Adrenal gland (tissue), 12 donors: Measurements from ENCODE around the gene IPO7. TPM values are rescaled to one million over a fixed set of nuclear protein-coding genes. Genes with fewer than 3 reads are reported as not detected.

Experiments used
- DNase-seq, 7 donors: peaks; one replicate each; pipeline ENCODE4 v3.0.0-alpha.2; 2019 to 2020
- H3K27ac ChIP-seq, 5 donors: fragments of 200-600 bp; sonication (generic) in 4 of 5; 1 replicate in 3 of 5; 2 replicates in 2 of 5; pipeline versions ENCODE4 v1.5.1 to v1.8.0; 2016 to 2020; ENCODE audit warnings: mild to moderate bottlenecking in 1 of 5
- H3K27me3 ChIP-seq: fragments of 200-600 bp; 2 replicates; pipeline ENCODE4 v1.8.0; 2021
- H3K36me3 ChIP-seq, 2 donors: fragments of 200-600 bp; replicated peaks in 1 of 2; 1 replicate in 1 of 2; 2 replicates in 1 of 2; pipeline versions ENCODE4 v1.5.1 to v1.8.0; 2018 to 2022
- H3K4me1 ChIP-seq, 2 donors: fragments of 200-600 bp; replicated peaks in 1 of 2; 1 replicate in 1 of 2; 2 replicates in 1 of 2; pipeline versions ENCODE4 v1.5.1 to v1.8.0; 2018 to 2021
- H3K4me3 ChIP-seq, 4 donors: fragments of 200-600 bp; sonication (generic) in 3 of 4; one replicate each; pipeline ENCODE4 v1.5.1; 2016 to 2018
- H3K9me3 ChIP-seq, 3 donors: fragments of 200-600 bp; sonication (generic) in 1 of 3; replicated peaks in 1 of 3; 1 replicate in 2 of 3; 2 replicates in 1 of 3; pipeline versions ENCODE4 v1.5.1 to v1.8.0; 2016 to 2021
- POLR2A ChIP-seq, 2 donors: fragments of 450-650 bp; IDR thresholded peaks; one replicate each; pipeline ENCODE4 v1.6.1; 2017; ENCODE audit warnings: antibody characterized with exemption in 2 of 2, mild to moderate bottlenecking in 2 of 2, moderate library complexity in 1 of 2
- WGBS, 4 donors: extraction: QIAGEN DNeasy Blood & Tissue Kit in 2 of 4; methylation state at CpG; one replicate each; pipeline versions ENCODE4 v1.1.5 to v1.1.7; 2013 to 2017; 5-methylcytosine and 5-hydroxymethylcytosine counted together
- intact Hi-C, 2 donors: fragments of 100-400 bp; cut with DNase I; formaldehyde crosslinking; loops; one replicate each; pipeline versions ENCODE4 v1.14.1 to v1.15.0; 2022 to 2023
- polyA plus RNA-seq, 3 donors: library from polyadenylated mRNA; stranded (reverse); fragments of 200-250 nt in 2 of 3; fragments of 350-450 nt in 1 of 3; fragmentation: Illumina TruSeq in 1 of 3; extraction: RNeasy Lipid Tissue Mini Kit (QIAGEN cat#74804) in 1 of 3; gene quantifications; one replicate each; pipeline ENCODE4 v1.2.3, GENCODE V29; 2013 to 2014
- total RNA-seq, 9 donors: library from RNA; depleted of rRNA in 4 of 9; stranded (reverse); fragments of >200 nt in 4 of 9; fragments of 120-200 nt in 1 of 9; fragmentation: NEBNext Ultra II Directional in 1 of 9; extraction: Animal tissue kit (Norgen Biotek cat#: 25700) in 1 of 9; gene quantifications; one replicate each; pipeline versions ENCODE4 v1.1.0 to v1.2.4, GENCODE V29; 2013 to 2023
- TF ChIP-seq, protein P1 (sequence below), 6 experiments: fragments of 450-650 bp in 4 of 6; fragments of 200-600 bp in 2 of 6; sonication (generic) in 1 of 6; IDR thresholded peaks; 1 replicate in 5 of 6; 2 replicates in 1 of 6; pipeline versions ENCODE4 v1.5.1 to v1.8.0; 2016 to 2021; ENCODE audit warnings: antibody characterized with exemption in 6 of 6, mild to moderate bottlenecking in 2 of 6, moderate library complexity in 1 of 6
- donor health status: healthy with polysubstance abuse.
- donor health status: Bipolar disorder and iron deficiency.
- donor health status: DM: yes; HTN: yes; CAD: no.
- donor health status: DM: no; HTN: no; CAD: no.
- donor health status: DM: no; HTN: no; CAD: no.
- donor health status: DM: yes; HTN: yes; CAD: no.

Gene IPO7
- total and polyA plus RNA-seq, 12 donors: 16.5 to 132 (median 77.5) TPM

DNA sequence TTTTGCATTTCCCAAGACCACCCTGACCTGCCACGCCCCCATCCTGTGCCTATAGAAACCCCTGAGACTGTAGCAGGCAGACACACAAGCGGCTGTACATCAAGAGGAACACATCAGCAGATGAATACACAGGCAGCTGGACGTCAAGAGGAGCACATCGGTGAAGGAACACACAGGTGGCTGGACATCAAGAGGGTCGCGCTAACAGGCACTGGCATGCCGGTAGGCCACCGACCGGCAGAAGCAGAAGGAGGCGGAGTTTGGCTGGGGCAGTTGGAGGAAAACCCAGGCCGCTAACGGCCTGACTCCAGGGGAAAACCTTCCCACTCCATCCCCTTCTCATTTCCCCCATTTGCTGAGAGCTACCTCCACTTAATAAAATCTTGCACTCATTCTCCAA lies 5.4 kb upstream of the IPO7 start:
- Histone ChIP-seq H3K9me3 (no peaks in the 10 kb centered on the region), H3K36me3 (no peaks in the 10 kb centered on the region), H3K4me1 (no peaks in the 10 kb centered on the region), H3K27me3 (no peaks in the 10 kb centered on the region), H3K27ac (no peak overlapping the region), H3K4me3 (no peak overlapping the region)
- WGBS, 4 donors: 85 to 92% (median 88%) methylated on average over 12 of the region's 12 CpGs
- no peak for TF ChIP-seq POLR2A (IDR thresholded peaks at IDR 0.05)
- TF ChIP-seq, protein P1, sequence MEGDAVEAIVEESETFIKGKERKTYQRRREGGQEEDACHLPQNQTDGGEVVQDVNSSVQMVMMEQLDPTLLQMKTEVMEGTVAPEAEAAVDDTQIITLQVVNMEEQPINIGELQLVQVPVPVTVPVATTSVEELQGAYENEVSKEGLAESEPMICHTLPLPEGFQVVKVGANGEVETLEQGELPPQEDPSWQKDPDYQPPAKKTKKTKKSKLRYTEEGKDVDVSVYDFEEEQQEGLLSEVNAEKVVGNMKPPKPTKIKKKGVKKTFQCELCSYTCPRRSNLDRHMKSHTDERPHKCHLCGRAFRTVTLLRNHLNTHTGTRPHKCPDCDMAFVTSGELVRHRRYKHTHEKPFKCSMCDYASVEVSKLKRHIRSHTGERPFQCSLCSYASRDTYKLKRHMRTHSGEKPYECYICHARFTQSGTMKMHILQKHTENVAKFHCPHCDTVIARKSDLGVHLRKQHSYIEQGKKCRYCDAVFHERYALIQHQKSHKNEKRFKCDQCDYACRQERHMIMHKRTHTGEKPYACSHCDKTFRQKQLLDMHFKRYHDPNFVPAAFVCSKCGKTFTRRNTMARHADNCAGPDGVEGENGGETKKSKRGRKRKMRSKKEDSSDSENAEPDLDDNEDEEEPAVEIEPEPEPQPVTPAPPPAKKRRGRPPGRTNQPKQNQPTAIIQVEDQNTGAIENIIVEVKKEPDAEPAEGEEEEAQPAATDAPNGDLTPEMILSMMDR (IDR thresholded peaks at IDR 0.05): no peak
- intact Hi-C loops: no loop called here
- DNase-seq: no peak

DNA sequence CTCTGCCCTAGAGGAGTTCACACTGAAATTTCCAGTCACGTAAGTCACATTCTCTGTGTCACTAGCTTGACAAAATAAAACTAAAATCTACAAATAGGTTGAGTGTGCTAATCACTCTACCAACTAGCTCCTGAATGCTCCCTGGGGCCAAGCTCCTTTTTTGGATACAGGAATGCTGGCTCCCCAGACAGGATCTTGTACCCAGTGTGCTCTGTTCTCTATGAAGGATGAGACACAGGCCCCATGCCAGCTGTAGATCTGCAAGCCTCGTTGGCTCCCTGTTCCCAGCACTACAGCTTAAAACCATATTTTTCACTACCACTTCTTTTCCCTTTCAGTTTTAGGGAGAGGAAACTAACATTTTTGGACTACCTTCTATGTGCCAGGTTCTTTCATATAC lies 3.7 kb upstream of the IPO7 start:
- Histone ChIP-seq H3K9me3 (no peaks in the 10 kb centered on the region), H3K27ac (no peak overlapping the region), H3K4me1 (peaks cover 3 to 4% of the 10 kb centered on the region in 2 donors), H3K36me3 (no peaks in the 10 kb centered on the region), H3K4me3 (no peak overlapping the region), H3K27me3 (no peaks in the 10 kb centered on the region)
- intact Hi-C loops: no loop called here
- no peak for TF ChIP-seq POLR2A (IDR thresholded peaks at IDR 0.05)
- TF ChIP-seq, protein P1 (IDR thresholded peaks at IDR 0.05): no peak
- DNase-seq: no peak
- 53 to 85% (median 66%) methylated on average over 2 of the region's 2 CpGs for WGBS, 4 donors

DNA sequence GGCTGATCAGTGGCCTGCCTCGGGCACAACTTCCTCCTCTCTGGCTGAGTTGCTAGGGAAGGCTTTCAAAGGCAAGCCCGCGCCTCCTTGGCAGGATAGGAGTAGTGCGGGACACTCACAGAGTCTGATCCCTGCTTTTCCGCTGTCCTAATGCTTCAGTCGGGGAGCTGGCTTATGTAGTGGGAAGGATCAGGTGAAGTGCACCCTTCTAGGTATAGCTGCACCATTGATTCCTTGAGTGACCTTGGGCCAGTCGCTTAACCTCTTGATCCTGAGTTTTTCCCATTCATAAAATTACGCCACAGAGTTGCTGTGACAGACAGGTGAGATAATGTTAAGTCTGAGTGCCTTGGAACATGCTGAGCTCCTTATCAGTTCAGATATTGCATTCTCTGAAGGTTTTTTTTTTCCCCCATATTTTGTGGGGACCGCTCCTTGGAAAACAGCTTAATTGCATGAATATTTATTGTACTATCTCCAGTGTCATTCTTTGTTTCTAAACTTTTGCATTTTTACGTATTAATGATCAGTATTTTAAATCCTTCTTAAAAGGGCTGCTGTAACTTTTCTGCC lies 961 bp downstream of the IPO7 start:
- Histone ChIP-seq H3K9me3 (no peaks in the 10 kb centered on the region), H3K27me3 (no peaks in the 10 kb centered on the region), H3K36me3 (no peaks in the 10 kb centered on the region), H3K27ac (peak overlapping the region; percentile 87 to 98 (median 95)), H3K4me3 (peak overlapping the region; percentile 21 to 84 (median 60)), H3K4me1 (peaks cover 12 to 22% of the 10 kb centered on the region in 2 donors)
- peak in 1 of 2 donors; percentile 25 for TF ChIP-seq POLR2A (IDR thresholded peaks at IDR 0.05)
- TF ChIP-seq, protein P1 (IDR thresholded peaks at IDR 0.05): peak in 2 of 6 experiments; percentile 13 to 33
- intact Hi-C loops: no loop called here
- peak in 1 of 7 donors; percentile 74 for DNase-seq
- WGBS, 4 donors: 4 to 11% (median 5%) methylated on average over 10 of the region's 10 CpGs

DNA sequence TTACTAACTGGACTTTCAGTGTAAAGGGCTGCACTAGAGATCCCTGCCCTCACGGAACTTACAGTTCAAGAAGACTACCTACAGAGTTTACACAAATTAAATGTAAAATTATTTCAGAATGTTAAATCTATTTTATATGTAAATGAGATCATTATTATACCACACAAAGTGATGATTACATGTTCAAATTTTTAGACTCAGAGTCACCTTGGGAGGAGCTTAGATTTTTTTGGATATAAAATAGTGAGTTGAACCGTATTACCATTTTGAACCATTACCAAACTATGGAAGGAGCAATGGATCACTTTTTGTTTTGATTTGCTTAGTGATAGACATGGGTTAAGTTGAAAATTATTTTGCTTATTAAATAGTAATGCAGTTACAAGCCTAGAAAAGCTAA lies 1.6 kb downstream of the IPO7 start:
- Histone ChIP-seq H3K4me3 (peak overlapping the region in 1 of 4 donors; percentile 76), H3K9me3 (no peaks in the 10 kb centered on the region), H3K27me3 (no peaks in the 10 kb centered on the region), H3K36me3 (no peaks in the 10 kb centered on the region), H3K4me1 (peaks cover 12 to 22% of the 10 kb centered on the region in 2 donors), H3K27ac (peak overlapping the region in 3 of 5 donors; percentile 90 to 98 (median 95))
- WGBS, 4 donors: 51 to 62% (median 54%) methylated on average over 2 of the region's 2 CpGs
- intact Hi-C loops: no loop called here
- no peak for DNase-seq
- no peak for TF ChIP-seq POLR2A (IDR thresholded peaks at IDR 0.05)
- TF ChIP-seq, protein P1 (IDR thresholded peaks at IDR 0.05): no peak
